Stimulated activated CD4-positive, alpha-beta T cell treated with anti-CD3 and anti-CD28 coated beads, Interleukin-4, amount 100 ng/mL, for 1 hour (primary cell): ENCODE results near the gene CAVIN4.
A peak's percentile ranks its signal among the peaks of the same experiment; 100 is the strongest.

Experiments used
- DNase-seq: peaks from one replicate; pipeline ENCODE4 v3.0.0-alpha.2; 2020

Gene CAVIN4

DNA sequence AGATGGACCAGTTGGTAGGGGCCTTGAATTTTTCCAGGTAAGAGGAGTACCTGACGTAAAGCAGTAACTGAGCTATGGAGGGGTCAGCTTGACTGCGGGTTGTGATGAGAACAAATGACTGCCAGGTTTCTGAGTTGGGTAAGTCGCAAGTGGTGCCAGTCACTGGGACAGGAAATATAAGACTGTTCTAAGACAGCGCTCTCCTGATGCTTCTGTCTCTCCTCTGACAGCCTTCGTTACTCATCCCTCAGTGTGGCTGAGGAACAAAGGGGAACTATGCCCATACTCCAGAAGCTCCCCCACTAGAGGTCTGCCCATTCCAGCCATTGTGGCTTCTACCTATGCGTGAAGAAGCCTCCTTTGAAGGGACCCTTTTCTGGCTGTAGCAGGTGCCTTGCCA is 13.3 kb downstream of the CAVIN4 start:
- DNase-seq, result no peak

DNA sequence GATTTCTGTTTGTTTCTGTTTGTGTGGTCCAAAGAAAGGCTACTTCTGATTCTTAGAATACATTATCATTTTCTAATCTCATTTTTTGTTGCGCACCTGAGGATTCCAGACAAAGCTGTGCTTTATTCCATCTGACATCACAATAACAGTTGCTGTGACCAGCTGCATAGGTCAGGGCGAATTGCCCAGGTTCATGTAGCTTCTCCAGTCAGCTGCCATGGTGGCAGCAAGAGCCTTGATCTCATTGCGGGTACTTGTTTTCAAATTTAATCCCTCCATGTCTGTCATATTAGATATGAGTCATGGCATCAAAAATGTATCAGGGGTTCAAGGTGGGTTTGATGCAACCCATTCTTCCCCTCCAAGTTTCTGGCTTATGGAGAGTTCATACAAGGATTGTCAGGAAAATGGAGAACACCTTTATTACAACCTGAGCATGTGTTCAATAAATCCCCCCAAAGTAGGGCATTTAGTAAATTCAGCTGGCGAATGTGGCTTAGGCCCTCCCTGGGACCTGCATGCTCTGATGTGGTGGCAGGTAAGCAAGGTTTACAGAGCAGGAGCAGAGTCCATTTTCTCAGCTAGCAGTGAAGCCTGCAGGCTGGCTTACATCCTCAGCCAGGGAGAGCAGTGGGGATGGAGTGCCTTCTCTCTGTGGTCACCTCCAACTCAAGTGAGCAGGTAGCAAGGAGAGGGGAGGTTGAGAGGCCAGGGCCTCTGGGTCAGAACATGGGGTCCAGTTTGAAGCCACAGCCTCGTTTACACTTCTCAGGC is 13.9 kb downstream of the CAVIN4 start:
- DNase-seq, result no peak

DNA sequence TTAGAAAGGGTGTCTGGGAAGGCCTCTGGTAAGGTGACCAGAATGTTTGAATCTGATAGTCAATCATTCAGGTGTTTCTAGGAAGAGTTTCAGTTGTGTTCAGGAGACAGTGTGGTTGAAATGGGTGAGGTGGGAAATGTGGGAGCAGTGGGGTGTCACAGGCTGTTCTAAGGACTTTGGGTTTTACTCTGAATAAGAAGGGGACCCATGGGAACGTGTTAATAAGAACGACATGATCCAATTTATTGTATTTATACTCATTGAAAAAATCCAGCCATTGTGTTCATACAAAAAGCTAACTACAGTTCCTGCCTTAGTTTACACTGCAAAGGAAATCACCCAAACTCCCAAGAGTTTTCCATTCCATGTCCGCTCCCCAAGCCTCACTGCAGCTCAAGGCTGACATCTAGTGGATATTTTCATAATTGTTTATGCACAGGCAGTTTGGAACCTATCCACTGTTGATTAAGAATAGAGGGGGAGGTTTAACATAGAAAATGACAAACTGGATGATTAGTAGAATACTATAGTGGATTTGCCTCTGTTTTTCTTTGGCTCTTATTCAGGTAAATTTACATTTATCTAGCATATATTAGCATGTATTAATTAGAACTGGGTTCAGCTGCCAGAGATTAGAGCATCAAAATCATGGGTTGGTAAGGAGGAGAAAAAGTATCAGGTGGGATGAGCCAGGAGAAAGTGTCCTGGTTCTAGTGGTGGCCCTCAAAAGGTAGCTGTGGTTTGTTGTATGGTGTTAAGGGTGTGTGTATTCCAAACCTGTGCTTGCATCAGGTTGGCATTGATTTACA is 17.7 kb downstream of the CAVIN4 start:
- DNase-seq, result no peak

DNA sequence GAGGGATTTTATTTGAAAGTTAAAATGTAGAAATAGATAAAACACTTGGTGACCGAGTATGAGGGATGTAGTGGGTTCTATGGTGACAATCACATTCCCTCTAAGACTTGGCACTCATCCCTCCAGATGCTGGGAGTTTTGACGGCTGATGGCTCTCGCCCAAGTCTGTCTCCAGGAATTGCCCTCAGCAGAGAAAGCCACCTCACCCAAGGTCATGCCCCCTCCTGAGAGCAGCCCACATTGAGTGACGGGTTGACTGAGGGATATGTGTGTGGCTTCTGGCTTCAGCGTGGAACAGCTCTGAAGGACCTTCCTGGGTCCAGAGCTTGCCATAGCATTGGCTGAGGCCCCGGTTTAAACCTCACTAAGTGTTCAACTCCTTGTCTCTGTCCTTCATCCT is 19.4 kb downstream of the CAVIN4 start:
- DNase-seq, result no peak

DNA sequence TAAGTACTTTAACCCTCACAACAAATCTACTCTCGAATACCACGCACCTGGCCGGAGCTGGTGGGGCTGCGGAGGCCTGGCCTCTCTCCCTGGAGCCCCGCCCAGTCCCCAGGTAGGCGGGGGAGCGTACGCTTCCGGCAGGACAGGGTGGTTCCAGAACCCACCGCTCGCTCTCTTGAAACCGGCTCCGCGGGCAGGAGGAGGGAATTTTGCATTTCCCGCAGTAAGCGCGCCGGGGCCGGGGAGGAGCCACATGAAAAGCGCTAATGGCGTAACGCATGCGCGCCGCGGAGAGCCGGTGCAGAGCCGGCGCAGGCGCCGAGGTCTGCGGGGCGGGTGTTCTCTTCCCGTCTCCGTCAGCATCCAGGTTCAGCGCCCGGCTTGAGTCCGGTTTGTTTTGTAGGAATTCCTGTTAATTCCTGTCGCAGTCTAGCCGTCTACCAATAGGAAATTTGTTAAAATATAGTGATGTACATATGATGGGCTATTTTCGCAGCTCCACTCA is 20.8 kb downstream of the CAVIN4 start:
- peak; percentile 83 for DNase-seq

DNA sequence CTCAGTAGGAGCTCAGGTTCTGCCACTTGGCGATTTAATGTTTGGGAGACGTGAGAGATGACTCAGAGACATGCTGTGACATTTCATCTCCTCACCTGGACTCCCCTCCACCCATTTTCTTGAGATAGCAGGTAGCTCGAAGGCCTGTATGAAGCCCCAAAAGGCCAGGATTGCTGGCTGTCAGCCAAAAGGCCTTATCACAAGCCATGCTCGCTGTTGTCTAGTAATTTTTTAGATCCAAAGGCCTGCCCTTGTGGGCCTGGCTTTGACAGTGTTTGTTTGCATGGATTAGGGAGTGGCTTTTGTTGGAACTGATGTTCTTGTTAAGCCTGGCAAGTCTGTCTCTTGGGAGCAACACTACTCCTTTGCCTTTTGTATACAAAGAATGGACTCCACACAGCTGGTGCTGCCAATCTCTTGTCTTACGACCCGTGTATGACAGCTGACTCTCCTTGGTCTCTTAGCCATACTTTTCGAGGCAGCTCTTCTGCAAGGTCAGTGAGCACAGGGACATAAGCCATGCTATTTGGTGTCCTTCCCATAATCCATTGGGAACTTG is 22.7 kb downstream of the CAVIN4 start:
- no peak for DNase-seq

DNA sequence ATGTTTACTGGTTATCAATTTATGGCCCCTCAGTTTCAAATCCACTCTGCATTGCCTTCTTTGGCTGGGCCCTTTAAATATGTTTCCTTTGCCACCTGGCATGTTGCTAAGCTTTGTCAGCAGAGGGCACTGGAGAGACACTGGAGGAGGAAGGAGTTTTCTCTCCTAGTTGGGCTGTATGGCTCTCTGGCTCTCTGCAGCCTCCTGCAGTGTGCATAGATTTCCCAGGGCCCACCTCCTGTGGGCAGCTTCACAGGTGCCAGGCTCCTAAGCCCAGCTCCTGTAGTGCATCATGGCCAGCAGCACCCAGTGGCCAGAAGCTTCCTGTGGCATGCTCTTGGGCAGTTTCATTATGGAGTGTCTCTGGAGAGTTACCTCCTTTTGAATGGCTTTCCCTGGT is 23.3 kb downstream of the CAVIN4 start:
- peak; percentile 10 for DNase-seq

DNA sequence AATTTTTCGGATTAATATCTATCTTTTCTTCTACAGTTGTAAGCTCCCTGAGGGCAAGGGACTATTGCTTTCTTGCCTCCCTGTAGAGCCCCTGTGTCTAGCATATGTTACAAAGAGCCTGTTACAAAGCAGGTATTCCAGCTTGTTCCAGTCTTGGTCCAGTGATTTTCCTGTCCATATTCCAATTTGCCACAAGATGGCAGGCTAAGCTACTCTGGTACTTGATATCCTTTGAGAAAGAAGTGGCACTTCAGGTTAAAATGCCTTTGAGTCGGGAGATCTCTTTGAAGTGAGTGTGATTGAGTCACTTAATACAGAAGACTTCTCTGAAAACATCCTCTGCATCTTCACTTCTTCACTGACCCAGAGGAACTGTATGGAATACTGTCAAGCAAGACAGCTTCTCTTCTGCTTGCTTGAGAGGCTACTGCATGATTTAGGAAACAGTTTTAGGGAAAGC is 24.5 kb downstream of the CAVIN4 start:
- DNase-seq, result no peak

DNA sequence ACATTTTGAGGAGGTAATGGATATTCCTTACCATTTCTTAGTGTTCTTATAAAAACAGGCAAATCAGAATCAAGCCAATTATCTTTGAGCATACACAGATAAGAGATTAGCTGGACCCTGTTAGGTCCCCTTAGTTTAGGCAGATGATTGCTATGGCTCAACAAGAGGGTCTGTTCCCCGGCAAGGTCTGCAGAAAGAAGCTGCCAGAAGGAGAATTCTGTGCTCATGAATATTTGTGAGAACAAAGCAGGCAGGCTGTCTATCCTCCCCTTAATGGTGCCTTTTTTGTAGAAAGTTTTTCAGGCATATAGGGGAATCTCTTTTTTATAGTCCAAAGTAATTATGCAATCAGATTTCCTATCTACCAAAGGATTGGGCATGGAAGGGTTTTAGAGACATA is 27.5 kb downstream of the CAVIN4 start:
- no peak for DNase-seq

DNA sequence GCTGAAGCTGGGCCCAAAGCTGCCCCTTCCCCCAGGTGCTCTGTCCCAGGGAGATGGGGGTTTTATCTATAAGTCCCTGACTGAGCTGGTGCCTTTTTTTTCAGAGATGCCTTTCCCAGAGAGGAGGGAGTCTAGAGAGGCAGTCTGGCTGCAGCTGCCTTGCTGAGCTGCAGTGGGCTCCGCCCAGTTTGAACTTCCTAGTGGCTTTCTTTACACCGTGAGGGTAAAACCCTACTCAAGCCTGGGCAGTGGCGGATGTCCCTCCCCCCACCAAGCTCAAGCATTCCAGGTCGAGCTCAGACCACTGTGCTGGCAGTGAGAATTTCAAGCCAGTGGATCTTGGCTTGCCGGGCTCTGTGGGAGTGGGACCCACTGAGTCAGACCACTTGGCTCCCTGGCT is 41.3 kb downstream of the CAVIN4 start:
- DNase-seq, result no peak

DNA sequence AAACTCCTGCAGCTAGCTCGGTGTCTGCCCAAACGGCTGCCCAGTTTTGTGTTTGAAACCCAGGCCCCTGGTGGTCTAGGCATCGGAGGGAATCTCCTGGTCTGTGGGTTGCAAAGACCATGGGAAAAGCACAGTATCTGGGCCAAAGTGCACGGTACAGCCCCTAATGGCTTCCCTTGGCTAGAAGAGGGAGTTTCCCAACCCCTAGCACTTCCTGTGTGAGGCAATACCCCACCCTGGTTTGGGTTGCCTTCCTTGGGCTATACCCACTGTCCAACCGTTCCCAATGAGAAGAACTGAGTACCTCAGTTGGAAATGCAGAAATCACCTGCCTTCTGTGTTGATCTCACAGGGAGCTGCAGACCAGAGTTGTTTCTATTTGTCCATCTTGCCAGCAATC is 41.8 kb downstream of the CAVIN4 start:
- no peak for DNase-seq

DNA sequence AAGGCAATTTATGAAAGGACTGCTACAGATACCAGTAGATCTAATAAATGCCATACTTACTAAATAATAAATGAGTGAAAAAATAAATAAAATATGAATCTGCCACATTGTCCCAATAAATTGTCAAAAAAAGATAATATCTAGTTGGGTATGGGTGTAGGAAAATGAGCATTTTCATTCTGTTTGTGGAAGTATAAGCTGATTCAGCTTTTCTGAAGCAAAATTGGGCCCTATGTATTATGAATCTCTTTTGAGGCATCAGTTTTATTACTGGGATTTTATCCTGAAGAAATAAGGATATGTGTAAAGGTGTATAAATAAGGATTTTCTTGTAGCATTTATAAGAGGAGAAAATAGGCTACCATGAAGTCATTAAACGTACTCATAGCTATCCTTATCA is 46.1 kb downstream of the CAVIN4 start:
- DNase-seq, result no peak

DNA sequence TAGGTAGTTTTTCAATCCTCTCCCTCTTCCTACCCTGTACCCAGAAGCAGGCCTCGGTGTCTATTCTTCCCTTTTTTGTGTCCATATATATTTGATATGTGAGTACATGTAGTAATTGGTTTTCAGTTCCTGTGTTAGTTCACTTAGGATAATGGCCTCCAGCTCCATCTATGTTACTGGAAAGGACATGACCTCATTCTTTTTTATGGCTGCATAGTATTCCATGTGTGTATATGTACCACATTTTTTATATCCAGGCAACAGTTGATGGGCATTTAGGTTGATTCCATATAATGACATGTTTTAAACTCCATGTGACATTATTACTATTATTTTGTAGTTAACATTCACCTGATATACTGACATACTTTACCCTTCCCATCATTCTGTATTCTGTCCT is 49.1 kb downstream of the CAVIN4 start:
- no peak for DNase-seq

DNA sequence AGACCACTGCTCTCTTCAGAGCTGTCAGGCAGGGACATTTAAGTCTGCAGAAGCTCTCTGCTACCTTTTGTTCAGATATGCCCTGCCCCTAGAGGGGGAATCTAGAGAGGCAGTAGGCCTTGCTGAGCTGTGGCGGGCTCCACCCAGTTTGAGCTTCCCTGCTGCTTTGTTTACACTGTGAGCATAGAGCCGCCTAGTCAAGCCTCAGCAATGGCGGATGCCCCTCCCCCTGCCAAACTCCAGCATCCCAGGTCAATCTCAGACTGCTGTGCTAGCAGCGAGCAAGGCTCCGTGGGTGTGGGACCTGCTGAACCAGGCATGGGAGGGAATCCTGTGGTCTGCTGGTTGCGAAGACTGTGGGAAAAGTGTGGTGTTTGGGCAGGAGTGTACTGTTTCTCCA is 59.9 kb downstream of the CAVIN4 start:
- DNase-seq, result no peak
